Testis (tissue), 3 donors: ENCODE data around the gene IREB2. TPM values are rescaled to one million over a fixed set of nuclear protein-coding genes. Genes with fewer than 3 reads are reported as not detected.

ENCODE experiments used
- DNase-seq: peaks from one replicate; pipeline ENCODE4 v3.0.0-alpha.2; 2019
- H3K27ac ChIP-seq, 2 donors: fragments of 200-600 bp; sonication (generic); one replicate each; pipeline ENCODE4 v1.5.1; 2019
- H3K27me3 ChIP-seq: fragments of 200-600 bp; sonication (generic); one replicate; pipeline ENCODE4 v1.5.1; 2019
- H3K36me3 ChIP-seq: fragments of 200-600 bp; sonication (generic); one replicate; pipeline ENCODE4 v1.5.1; 2017; ENCODE audit warnings: low read depth; ENCODE audit errors: missing control alignments
- H3K4me1 ChIP-seq: fragments of 200-600 bp; sonication (generic); one replicate; pipeline ENCODE4 v1.5.1; 2019
- H3K4me3 ChIP-seq, 2 donors: fragments of 200-600 bp; sonication (generic); one replicate each; pipeline ENCODE4 v1.5.1; 2017 to 2019
- H3K9me3 ChIP-seq: fragments of 200-600 bp; sonication (generic); one replicate; pipeline ENCODE4 v1.5.1; 2017
- CTCF ChIP-seq, 3 experiments: fragments of 450-650 bp in 2 of 3; fragments of 200-600 bp in 1 of 3; sonication (generic) in 1 of 3; IDR thresholded peaks; one replicate each; pipeline ENCODE4 v1.5.1; 2016 to 2019; ENCODE audit warnings: antibody characterized with exemption in 3 of 3, mild to moderate bottlenecking in 2 of 3, moderate library complexity in 1 of 3
- POLR2A ChIP-seq: fragments of 450-650 bp; IDR thresholded peaks from one replicate; pipeline ENCODE4 v1.6.1; 2017; ENCODE audit warnings: antibody characterized with exemption, mild to moderate bottlenecking, moderate library complexity
- WGBS, 2 donors: methylation state at CpG; one replicate each; pipeline ENCODE4 v1.1.5; 2018; 5-methylcytosine and 5-hydroxymethylcytosine counted together
- intact Hi-C: fragments of 100-400 bp; cut with DNase I; formaldehyde crosslinking; loops from one replicate; pipeline ENCODE4 v1.15.1; 2023; ENCODE audit warnings: low total_unique reads
- polyA plus RNA-seq: library from polyadenylated mRNA; stranded (reverse); fragments of 350-450 nt; fragmentation: Illumina TruSeq; extraction: RNeasy Lipid Tissue Mini Kit (QIAGEN cat#74804); gene quantifications from one replicate; pipeline ENCODE4 v1.2.3, GENCODE V29; 2014; ENCODE audit warnings: low read depth, low replicate concordance; ENCODE audit not compliant: insufficient read depth
- total RNA-seq, 2 donors: library from RNA; depleted of rRNA; stranded (reverse); fragments of >200 nt; gene quantifications; one replicate each; pipeline ENCODE4 v1.2.3, GENCODE V29; 2016

The IREB2 gene
- total and polyA plus RNA-seq, 3 donors from 2014 or later, result 43.1 to 69.0 (median 52.3) TPM

GRCh38 chr15:78448441-78449219 lies 10.6 kb downstream of the IREB2 start:
- 43 to 55% methylated on average over 4 of the region's 4 CpGs for WGBS, 2 donors
- Histone ChIP-seq H3K27ac (peak overlapping the region; percentile 73 to 74), H3K36me3 (no peaks in the 10 kb centered on the region), H3K4me1 (peaks cover 40% of the 10 kb centered on the region), H3K27me3 (no peaks in the 10 kb centered on the region), H3K4me3 (no peak overlapping the region), H3K9me3 (no peaks in the 10 kb centered on the region)
- DNase-seq, result no peak
- intact Hi-C loops, result no loop called here
- no peak for TF ChIP-seq CTCF (IDR thresholded peaks at IDR 0.05)
- no peak for TF ChIP-seq POLR2A

- no peak for DNase-seq
- Histone ChIP-seq H3K9me3 (no peaks in the 10 kb centered on the region), H3K4me1 (peaks cover 41% of the 10 kb centered on the region), H3K27me3 (no peaks in the 10 kb centered on the region), H3K27ac (peak overlapping the region in 1 of 2 donors; percentile 73), H3K36me3 (no peaks in the 10 kb centered on the region), H3K4me3 (no peak overlapping the region)
- TF ChIP-seq CTCF (IDR thresholded peaks at IDR 0.05), result no peak
- no peak for TF ChIP-seq POLR2A
- 33 to 50% methylated on average over 8 of the region's 8 CpGs for WGBS, 2 donors
- intact Hi-C loops, result no loop called here
These were observed 11.4 kb downstream of the IREB2 start for GRCh38 chr15:78449220-78449999.

GRCh38 chr15:78450285-78450858 lies 12.4 kb downstream of the IREB2 start:
- H3K4me1 ChIP-seq, result peaks cover 50% of the 10 kb centered on the region
- TF ChIP-seq CTCF (IDR thresholded peaks at IDR 0.05), result no peak
- TF ChIP-seq POLR2A, result no peak
- no peaks in the 10 kb centered on the region for H3K27me3 ChIP-seq
- 67 to 76% methylated on average over 5 of the region's 5 CpGs for WGBS, 2 donors
- peak overlapping the region in 1 of 2 donors; percentile 63 for H3K27ac ChIP-seq
- H3K4me3 ChIP-seq, result no peak overlapping the region
- DNase-seq, result no peak
- intact Hi-C loops, result no loop called here
- H3K36me3 ChIP-seq, result no peaks in the 10 kb centered on the region
- H3K9me3 ChIP-seq, result no peaks in the 10 kb centered on the region

GRCh38 chr15:78452485-78452884 lies 14.5 kb downstream of the IREB2 start:
- TF ChIP-seq POLR2A, result no peak
- no peak for DNase-seq
- Histone ChIP-seq H3K27me3 (no peaks in the 10 kb centered on the region), H3K27ac (no peak overlapping the region), H3K9me3 (no peaks in the 10 kb centered on the region), H3K4me1 (peaks cover 65% of the 10 kb centered on the region), H3K36me3 (no peaks in the 10 kb centered on the region), H3K4me3 (no peak overlapping the region)
- 96 to 100% methylated on average over 3 of the region's 3 CpGs for WGBS, 2 donors
- intact Hi-C loops, result no loop called here

- Histone ChIP-seq H3K27ac (no peak overlapping the region), H3K27me3 (no peaks in the 10 kb centered on the region), H3K36me3 (no peaks in the 10 kb centered on the region), H3K4me1 (peaks cover 55% of the 10 kb centered on the region), H3K4me3 (no peak overlapping the region), H3K9me3 (no peaks in the 10 kb centered on the region)
- intact Hi-C loops, result no loop called here
- no peak for DNase-seq
- no peak for TF ChIP-seq CTCF (IDR thresholded peaks at IDR 0.05)
- TF ChIP-seq POLR2A, result no peak
- WGBS, 2 donors, result 51 to 72% methylated on average over 2 of the region's 2 CpGs
These were observed 15.4 kb downstream of the IREB2 start for GRCh38 chr15:78453447-78453846.
